Stimulated activated CD4-positive, alpha-beta T cell treated with anti-CD3 and anti-CD28 coated beads, TNF-alpha, amount 100 ng/mL, for 1 hour (primary cell): ENCODE results near the gene HOXC9.

ENCODE experiments used
- DNase-seq, 3 donors: peaks; one replicate each; pipeline ENCODE4 v3.0.0-alpha.2; 2020; ENCODE audit warnings: low read depth in 3 of 3, low spot score in 1 of 3

The HOXC9 gene

DNA sequence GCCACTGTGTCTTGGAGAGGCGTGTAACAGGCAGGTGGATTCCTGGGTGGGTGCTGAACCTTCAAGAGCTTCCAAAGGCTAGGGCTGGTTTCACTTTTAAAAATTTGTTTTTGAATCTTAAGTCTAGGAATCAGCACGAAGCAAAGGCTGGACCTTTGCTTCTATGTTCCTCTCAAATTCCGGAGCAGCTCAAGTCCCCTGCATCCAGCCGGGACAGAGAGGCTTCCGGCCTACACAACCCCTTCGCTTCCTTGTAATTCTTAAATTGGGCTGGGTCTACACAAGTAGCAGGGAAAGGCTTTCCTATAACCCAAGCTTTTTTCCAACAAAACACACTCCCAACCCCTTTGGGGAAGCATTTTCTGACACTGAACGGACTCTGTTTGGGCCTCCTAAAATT lies 37.0 kb upstream of the HOXC9 start:
- no peak for DNase-seq

DNA sequence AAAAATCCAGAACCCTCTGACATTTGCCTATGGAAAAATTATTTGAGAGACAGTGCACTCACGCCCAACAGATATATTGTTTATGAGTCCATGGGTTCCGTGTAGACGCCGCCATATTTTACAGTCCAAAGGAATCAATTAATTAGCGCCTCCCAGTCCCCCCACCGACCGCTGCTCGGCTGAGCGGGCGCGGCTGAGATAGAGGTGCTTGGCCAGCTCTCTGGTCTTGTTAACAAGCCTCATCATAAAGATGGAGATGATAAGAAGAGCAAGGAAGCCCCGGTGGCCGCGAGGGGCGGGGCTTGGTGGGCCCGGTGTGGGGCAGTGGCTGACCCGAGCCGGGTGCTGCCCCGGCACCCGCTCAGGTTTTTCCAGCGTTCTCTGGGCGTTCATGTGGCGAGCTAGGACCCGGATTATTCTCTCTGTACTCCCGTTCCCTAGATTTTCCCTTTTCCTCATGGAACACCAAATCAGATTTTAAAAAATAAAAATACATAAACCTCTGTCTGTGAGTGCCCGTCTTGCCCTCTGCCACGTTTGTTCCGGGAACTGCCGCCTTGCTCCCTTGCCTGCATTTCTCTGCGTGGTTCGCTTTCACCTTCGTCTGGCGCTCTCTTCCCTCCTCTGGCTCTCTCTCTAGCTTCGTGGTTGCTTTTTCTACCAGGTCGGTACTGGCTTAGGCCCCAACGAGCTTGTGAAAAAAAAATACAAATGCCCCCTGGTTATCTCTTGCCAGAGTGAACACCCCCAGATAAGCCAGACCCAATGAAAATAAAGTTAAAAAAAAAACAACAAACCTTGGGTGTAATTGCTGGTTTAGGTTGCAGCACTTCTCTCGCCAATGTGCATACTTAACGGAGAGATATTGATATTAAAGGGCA lies 36.3 kb upstream of the HOXC9 start:
- no peak for DNase-seq

DNA sequence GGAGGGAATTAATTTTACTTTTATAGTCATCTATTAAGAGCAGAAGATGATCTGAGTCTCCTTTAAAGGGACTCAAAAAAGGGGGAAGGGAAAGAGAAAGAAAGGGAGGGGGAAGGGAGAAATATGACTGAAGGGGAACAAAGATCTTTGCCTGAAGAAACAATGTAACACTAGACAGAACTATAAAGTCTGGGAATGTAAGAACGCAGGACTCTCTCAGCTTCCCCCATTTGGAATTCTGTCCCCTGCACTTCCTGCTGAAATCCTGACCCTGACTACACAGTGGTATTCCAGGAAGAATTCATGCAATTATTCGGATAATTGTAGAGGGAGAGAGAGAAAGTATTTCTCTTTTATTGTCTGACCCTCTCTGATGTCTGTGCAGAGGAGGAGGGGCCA lies 35.6 kb upstream of the HOXC9 start:
- no peak for DNase-seq

DNA sequence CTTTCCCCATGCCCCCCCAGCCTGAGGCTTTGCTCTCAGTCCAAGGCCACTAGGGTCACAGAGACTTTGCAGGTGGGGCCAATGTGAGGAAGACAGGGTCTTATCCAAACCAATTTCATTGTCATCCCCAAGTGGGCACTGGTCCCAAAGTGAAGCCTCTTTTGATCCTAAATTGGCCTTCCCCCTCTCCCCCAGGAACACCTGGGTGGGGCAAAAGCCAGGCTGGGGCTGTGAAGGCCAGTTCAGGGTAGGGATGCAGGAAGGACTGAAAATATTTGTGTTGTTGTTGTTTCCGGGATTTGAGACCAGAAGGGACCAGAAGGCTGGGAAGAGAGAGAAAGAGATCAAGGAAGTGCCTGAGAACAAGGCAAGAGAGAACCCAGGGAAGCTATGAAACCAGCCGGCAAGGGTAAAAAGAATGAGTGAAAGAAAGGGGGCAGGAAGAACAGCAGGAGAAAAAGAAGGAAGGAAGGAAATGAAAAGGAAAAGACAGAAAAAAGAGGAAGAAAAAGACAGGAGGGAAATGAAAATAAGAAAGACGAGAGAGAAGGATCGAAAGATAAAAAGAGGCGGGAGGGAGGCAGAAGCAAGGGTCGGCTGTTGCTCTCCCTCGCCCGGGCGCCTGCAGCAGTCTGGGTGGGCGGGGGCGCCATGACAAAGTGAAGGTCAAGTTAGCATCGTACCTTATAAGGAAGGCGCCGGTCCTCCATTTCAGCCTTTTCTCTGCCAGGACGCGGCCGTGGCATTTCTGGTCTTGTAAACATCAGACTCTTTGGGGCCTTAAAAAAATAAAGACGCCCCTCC lies 34.5 kb upstream of the HOXC9 start:
- no peak for DNase-seq

DNA sequence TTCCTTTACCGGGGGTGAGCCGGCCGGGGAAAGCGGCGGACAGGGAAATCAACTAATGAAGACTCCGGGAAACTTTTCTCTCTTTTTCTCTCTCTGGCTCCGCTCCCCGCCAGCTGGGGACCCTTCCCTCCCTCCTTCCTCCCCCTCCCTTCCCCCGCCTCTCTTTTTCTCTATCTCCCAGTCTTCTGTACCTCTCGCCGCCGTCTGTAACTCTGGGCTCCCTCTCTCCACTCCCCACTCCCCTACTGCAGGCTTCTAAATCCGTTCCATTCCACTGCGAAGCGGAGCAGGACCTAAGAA lies 33.9 kb upstream of the HOXC9 start:
- no peak for DNase-seq

DNA sequence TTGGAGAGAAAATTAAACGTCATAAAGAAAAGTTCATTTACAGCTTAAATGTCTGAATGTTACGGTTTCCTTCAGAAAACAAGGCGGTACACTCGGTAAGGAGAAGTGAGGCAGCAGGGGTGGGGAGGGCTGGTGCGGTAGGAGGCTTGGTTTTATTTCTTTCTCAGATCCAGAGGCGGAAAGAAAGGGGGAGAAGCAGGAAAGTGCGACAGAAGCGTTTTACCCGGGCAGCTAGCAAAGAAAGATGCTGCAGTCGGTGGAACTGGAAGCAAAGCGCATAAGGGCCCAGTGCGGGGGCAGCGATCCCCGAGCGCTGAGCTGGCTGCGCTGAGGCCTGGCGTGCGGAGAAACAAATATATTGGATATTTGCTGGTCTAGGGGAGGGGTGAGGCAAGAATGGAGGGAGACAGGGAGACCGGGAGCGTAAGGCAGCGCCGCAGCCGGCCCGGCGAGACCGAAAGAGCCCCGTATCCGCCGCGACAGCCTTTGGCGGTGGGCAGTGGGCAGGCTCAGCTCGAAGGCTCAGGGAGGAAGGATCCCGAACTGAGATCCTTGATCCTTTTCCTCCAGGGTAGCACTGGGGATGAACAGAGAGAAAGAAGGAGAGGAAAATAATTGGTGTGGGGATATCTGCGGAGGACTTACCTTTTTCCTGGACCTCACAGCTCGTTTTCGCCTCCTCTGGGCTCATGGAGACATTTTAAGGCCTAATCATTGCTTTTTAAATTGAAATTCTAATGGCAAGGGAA lies 33.4 kb upstream of the HOXC9 start:
- DNase-seq, result no peak

- DNase-seq, result no peak
Measured at GRCh38 chr12:53967421-53967925, 32.5 kb upstream of the HOXC9 start.

- no peak for DNase-seq
Measured at GRCh38 chr12:53968214-53969127, 31.5 kb upstream of the HOXC9 start.

GRCh38 chr12:53969588-53970259 lies 30.2 kb upstream of the HOXC9 start:
- DNase-seq, result no peak

DNA sequence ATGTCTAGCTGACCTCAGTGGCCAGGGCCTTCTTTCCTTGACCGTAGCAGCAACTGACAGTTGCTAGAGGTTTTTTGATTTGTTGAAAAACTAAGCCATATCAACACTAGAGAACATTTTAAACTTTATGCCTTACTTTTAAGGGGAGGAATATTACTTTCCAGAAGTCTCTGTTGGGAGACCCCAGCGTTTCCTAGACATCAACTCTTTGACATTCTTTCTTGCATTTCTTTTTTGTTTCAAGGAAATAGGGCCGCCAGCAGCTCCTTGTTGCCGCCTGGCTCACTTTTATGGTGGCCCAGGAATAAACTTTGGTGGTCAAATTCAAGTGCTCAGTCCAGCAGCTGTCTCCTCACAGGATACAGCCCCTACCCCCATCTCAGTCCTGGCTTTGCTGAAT lies 29.5 kb upstream of the HOXC9 start:
- no peak for DNase-seq

DNA sequence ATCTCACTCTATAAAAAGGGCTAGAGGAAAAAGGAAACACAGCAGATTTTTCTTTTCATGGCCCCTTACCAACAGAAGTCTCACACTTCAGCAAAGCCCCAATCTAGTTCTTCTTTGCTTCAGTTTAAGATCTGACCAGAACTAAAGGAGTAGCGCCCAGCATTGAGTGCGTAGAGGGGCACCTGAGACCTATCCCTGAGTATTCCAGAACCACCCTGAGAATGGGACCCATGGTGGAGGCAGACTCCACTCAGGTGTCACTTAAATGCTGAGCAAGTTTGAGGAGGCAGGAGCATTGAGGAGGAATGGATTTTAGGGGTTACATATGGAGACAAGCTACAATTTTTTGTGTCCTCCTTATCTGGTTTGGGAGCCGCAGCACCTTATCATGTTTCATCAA lies 28.8 kb upstream of the HOXC9 start:
- no peak for DNase-seq

DNA sequence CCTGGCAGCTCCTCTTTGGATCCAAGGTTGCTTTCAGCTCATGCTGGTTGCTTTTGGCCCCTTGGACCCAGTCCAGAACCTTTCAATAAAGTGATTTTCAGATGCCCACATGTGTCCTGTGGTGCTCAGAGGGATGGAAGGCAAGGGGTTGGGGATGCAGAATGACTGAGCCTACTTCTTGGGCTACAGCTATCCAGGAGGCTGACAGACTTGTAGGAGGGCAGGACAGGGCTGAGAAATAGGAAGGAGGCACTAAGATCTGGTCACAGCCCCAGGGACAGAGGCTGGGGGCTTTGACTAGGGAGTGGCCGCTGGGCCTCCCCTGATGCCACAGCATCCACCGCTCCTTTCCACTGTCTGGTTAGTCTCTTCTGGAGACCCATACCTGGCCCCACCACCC lies 28.3 kb upstream of the HOXC9 start:
- DNase-seq, result no peak

GRCh38 chr12:53972152-53972702 lies 27.7 kb upstream of the HOXC9 start:
- no peak for DNase-seq

DNA sequence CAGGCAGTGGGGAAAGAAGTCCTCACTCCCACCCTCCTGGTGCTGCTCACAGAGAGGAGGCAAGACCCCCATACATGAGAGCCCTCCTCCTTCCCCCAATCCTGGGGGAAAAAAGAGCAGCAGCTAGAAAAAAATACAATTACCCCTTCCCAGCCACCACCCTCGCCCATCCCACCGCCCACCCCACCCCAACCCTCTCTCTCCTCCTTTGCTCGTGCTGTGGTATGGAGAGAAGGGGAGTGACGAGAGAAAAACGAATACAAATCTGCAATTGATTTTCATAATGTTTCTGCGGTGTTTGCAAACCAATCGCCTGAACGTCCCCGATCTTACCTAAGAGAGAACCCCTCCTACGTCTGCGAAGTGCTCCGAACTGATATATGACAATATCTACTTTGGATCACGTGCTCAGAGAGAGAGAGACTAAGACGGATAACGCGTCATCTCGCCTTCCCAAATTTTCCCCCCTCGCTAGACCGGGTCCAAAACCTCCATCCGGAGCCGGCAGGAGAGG lies 27.2 kb upstream of the HOXC9 start, which contains the start of gene HOXC11:
Gene HOXC11, plus strand, starts transcription at position 405 of the 514 bp plus-strand sequence. CDS start 116 bp downstream, outside the sequence.
- DNase-seq, result no peak

DNA sequence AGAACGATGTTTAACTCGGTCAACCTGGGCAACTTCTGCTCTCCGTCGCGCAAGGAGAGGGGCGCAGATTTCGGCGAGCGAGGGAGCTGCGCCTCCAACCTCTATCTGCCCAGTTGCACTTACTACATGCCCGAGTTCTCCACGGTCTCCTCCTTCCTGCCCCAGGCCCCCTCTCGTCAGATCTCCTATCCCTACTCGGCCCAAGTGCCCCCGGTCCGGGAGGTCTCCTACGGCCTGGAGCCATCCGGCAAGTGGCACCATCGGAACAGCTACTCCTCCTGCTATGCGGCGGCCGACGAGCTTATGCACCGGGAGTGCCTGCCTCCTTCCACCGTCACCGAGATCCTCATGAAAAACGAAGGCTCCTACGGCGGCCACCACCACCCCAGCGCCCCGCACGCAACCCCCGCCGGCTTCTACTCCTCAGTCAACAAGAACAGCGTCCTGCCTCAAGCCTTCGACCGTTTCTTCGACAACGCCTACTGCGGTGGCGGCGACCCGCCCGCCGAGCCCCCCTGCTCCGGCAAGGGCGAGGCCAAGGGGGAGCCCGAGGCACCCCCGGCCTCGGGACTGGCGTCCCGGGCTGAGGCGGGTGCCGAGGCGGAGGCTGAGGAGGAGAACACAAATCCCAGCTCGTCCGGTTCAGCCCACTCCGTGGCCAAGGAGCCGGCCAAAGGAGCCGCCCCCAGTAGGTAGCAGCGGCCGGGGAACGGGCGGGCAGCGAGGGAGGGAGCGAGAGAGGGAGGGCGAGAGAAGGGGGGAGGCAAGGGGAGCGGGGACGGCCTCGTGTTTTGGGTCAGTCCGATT lies 26.5 kb upstream of the HOXC9 start:
- no peak for DNase-seq

DNA sequence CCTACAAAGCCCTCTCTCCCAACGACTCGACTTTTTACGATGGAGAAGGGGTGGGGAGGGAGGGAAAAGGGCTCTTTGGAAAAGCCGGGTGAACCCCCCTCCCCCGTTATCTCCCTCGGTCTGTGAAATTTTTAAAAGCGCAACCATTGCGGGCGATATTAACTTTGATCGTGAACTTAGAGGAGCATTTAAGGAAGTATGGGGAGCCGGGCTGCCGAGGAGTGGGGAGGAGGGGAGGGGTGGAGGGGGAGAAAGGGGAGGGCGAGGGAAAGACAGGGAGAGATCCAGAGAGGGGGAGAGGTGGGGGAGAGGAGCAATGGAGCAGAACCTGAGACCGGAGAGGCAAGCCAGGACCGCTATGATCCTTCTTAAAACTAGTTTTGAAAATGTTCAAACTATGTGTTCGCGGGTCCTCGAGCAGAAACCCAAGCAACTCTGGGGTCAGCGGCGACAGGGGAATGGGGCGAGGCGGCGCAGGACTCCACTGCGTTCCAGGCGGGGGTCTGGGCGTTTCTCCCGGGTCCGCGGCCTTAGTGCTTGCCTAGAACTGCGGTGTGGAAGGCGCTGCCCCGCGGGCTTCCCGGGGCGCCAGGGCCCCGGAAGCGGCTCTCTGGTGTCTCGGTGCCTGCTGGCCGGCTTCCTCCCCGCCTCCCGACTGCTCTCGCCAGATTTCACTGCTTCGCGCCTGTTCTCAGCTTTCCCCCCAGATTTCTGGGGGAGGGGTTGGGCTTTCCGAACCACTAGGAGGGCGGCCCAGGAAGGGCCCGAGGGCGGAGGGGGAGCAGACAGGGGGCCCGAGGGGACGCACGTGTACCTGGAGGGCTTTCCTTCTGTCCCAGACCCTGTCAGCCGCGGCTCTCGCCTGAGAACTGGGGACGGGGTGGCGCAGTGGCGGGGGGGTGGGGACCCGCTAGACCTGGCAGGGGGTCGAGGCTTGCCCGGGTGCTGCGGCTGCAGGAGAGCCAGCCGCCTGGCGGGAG lies 25.6 kb upstream of the HOXC9 start, which contains the start of gene HOTAIR:
Gene HOTAIR, minus strand, starts transcription at position 871 of the 980 bp plus-strand sequence.
- DNase-seq, result no peak

GRCh38 chr12:53975064-53975471 lies 24.9 kb upstream of the HOXC9 start:
- no peak for DNase-seq
